MG63 (cell line): ENCODE data around the gene RPS6KB1. TPM values are rescaled to one million over a fixed set of nuclear protein-coding genes. Genes with fewer than 3 reads are reported as not detected.
"Not testable (repeated sequence)": the region's sequence is repeated elsewhere in the genome, so short reads cannot be mapped to it uniquely, and the experiment has no call there.

ENCODE experiments used
- DNase-seq: peaks from one replicate; pipeline ENCODE4 v3.0.0-alpha.2; 2020
- H3K27me3 ChIP-seq: fragments of 250-450 bp; sonication (Bioruptor Pico); 2 replicates; pipeline ENCODE4 v1.5.1; 2020; ENCODE audit warnings: mild to moderate bottlenecking, moderate library complexity
- H3K36me3 ChIP-seq: fragments of 250-450 bp; sonication (Bioruptor Pico); 2 replicates; pipeline ENCODE4 v1.5.1; 2020; ENCODE audit warnings: mild to moderate bottlenecking, moderate library complexity
- H3K4me3 ChIP-seq: fragments of 250-450 bp; sonication (Bioruptor Pico); 2 replicates; pipeline ENCODE4 v1.5.1; 2020; ENCODE audit warnings: mild to moderate bottlenecking, moderate library complexity
- H3K9me3 ChIP-seq: fragments of 250-450 bp; sonication (Bioruptor Pico); 2 replicates; pipeline ENCODE4 v1.5.1; 2020; ENCODE audit warnings: mild to moderate bottlenecking, moderate library complexity
- total RNA-seq: library from RNA; depleted of rRNA; stranded (reverse); fragments of >200 nt; shearing (Covaris generic); gene quantifications from 2 replicates; pipeline ENCODE4 v1.2.3, GENCODE V29; 2014; ENCODE audit warnings: low replicate concordance

The RPS6KB1 gene
- total RNA-seq, 1 experiment from 2014 or later: 10.0 TPM

GRCh38 chr17:59901604-59902003 lies 8.7 kb downstream of the RPS6KB1 start:
- DNase-seq: no peak
- H3K4me3 ChIP-seq: no peak overlapping the region
- no peaks in the 10 kb centered on the region for H3K27me3 ChIP-seq
- no peaks in the 10 kb centered on the region for H3K9me3 ChIP-seq
- peaks cover 6% of the 10 kb centered on the region; the same call in 1 of the 2 replicates for H3K36me3 ChIP-seq

- Histone ChIP-seq H3K4me3 (no peak overlapping the region), H3K27me3 (no peaks in the 10 kb centered on the region), H3K36me3 (peaks cover 13% of the 10 kb centered on the region; the same call in 1 of the 2 replicates), H3K9me3 (no peaks in the 10 kb centered on the region)
- DNase-seq: no peak
These were observed 10.5 kb downstream of the RPS6KB1 start for GRCh38 chr17:59903455-59903854.

DNA sequence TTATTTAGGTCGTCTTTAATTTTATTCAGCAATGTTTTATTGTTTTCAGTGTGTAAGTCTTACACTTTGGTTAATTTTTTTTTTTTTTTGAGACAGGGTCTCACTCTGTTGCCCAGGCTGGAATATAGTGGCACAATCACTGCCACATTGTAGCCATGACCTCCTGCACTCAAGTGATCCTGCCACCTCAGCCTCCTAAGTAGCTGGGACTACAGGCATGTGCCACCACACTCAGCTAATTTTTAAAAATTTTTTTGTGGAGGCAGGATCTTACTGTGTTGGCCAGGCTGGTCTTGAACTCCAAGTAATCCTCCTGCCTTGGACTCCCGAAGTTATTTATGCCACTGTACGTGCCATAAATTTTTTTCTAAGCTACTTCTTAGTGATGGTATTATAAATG lies 14.5 kb downstream of the RPS6KB1 start:
- Histone ChIP-seq H3K9me3 (no peaks in the 10 kb centered on the region), H3K36me3 (peaks cover 13% of the 10 kb centered on the region; the same call in 1 of the 2 replicates), H3K27me3 (no peaks in the 10 kb centered on the region), H3K4me3 (no peak overlapping the region)
- no peak for DNase-seq

- no peak for DNase-seq
- Histone ChIP-seq H3K9me3 (no peaks in the 10 kb centered on the region), H3K4me3 (no peak overlapping the region), H3K27me3 (no peaks in the 10 kb centered on the region), H3K36me3 (peaks cover 63% of the 10 kb centered on the region)
These were observed 21.4 kb downstream of the RPS6KB1 start for GRCh38 chr17:59914274-59914854.

DNA sequence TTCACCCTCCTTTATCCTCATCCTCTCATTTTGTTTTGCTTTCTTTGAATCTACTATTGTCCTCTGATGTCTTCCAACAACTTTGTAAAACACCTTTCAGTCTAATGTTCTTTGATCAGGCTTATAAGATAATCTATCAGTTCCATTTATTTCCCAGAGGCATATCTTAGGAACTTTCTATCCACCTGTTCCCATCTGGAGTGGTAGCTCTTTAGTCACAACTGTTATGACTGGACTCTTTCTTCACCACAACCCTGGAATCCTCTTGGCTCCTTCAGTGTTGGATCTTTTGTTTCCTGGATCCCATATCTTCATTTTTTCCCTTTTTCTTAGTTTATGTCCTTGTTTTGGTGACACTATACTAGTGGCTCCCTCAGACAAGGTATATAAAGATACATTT lies 23.5 kb downstream of the RPS6KB1 start:
- peaks cover 81% of the 10 kb centered on the region for H3K36me3 ChIP-seq
- no peak overlapping the region for H3K4me3 ChIP-seq
- no peaks in the 10 kb centered on the region for H3K9me3 ChIP-seq
- H3K27me3 ChIP-seq: no peaks in the 10 kb centered on the region
- DNase-seq: no peak

DNA sequence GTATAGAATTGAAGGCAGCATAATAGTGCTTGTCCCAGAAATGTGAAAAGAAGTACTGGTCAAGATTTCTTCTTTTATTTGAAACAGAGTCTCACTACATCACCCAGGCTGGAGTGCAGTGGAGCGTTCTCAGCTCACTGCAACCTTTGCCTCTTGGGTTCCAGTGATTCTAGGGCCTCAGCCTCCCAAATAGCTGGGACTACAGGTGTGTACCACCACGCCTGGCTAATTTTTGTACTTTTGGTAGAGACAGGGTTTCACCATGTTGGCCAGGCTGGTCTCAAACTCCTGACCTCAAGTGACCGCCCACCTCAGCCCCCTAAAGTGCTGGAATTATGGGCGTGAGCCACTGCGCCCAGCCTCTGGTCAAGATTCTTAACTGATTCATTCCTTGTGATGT lies 27.7 kb downstream of the RPS6KB1 start:
- not testable (repeated sequence) for H3K9me3 ChIP-seq, DNase-seq, H3K27me3 ChIP-seq, H3K4me3 ChIP-seq
- peaks cover 70% of the 10 kb centered on the region for H3K36me3 ChIP-seq

- not testable (repeated sequence) for H3K27me3 ChIP-seq, H3K4me3 ChIP-seq, H3K9me3 ChIP-seq, DNase-seq
- H3K36me3 ChIP-seq: peaks cover 67% of the 10 kb centered on the region
These were observed 37.2 kb downstream of the RPS6KB1 start for GRCh38 chr17:59930121-59930520.

- DNase-seq, H3K27me3 ChIP-seq, H3K4me3 ChIP-seq, H3K9me3 ChIP-seq: not testable (repeated sequence)
- H3K36me3 ChIP-seq: peaks cover 69% of the 10 kb centered on the region
These were observed 37.8 kb downstream of the RPS6KB1 start for GRCh38 chr17:59930768-59931167.

DNA sequence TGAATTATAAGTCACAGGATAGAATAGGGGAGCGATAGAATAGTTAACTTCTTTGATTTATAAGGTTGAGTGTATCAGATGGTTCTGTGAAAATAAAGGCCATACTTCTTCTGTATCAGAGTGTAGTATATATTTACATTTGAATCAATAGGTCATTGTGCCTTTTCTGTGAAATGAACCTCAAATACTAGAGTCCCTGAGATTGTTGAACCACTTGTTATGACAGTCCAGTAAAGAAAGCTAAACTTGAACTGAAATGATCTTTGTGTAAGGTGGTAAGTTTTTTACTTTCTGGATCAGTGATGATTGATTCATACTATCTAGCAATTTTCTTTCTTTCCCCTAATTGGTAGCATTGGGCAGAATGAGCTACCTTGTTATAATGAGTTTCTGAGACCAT lies 40.4 kb downstream of the RPS6KB1 start:
- H3K36me3 ChIP-seq: peaks cover 68% of the 10 kb centered on the region
- DNase-seq, H3K27me3 ChIP-seq, H3K4me3 ChIP-seq, H3K9me3 ChIP-seq: not testable (repeated sequence)

- peaks cover 59% of the 10 kb centered on the region for H3K36me3 ChIP-seq
- H3K27me3 ChIP-seq, H3K4me3 ChIP-seq, H3K9me3 ChIP-seq: not testable (repeated sequence)
- peak; percentile 9 for DNase-seq
These were observed 47.8 kb downstream of the RPS6KB1 start for GRCh38 chr17:59940697-59941096.

DNA sequence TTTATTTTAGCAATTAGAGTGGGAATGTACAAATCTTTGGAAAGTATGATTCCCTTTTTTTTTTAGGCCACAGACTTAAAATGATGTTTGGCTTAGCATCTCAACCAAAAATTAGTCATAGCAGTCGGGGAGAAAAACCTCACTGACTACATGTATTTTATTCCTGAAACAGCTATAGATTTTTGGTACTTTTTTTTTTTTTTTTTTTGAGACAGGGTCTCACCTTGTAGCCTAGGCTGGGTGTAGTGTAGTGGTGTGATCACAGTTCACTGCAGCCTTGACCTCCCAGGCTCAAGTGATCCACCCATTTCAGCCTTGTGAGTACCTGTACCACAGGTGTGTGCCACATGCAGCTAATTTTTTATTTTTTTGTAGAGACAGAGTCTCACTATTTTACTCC lies 48.2 kb downstream of the RPS6KB1 start:
- Histone ChIP-seq H3K9me3 (no peaks in the 10 kb centered on the region), H3K4me3 (no peak overlapping the region), H3K27me3 (no peaks in the 10 kb centered on the region), H3K36me3 (peaks cover 59% of the 10 kb centered on the region)
- no peak for DNase-seq

- H3K27me3 ChIP-seq, H3K9me3 ChIP-seq, H3K4me3 ChIP-seq, DNase-seq: not testable (repeated sequence)
- H3K36me3 ChIP-seq: peaks cover 54% of the 10 kb centered on the region
These were observed 53.5 kb downstream of the RPS6KB1 start for GRCh38 chr17:59946433-59946832.

- not testable (repeated sequence) for H3K27me3 ChIP-seq, H3K4me3 ChIP-seq, H3K9me3 ChIP-seq, DNase-seq
- peaks cover 48% of the 10 kb centered on the region for H3K36me3 ChIP-seq
These were observed 54.4 kb downstream of the RPS6KB1 start for GRCh38 chr17:59947310-59947709.

- no peaks in the 10 kb centered on the region for H3K9me3 ChIP-seq
- no peak overlapping the region for H3K4me3 ChIP-seq
- no peaks in the 10 kb centered on the region for H3K27me3 ChIP-seq
- no peak for DNase-seq
- peaks cover 33% of the 10 kb centered on the region for H3K36me3 ChIP-seq
These were observed 57.1 kb downstream of the RPS6KB1 start for GRCh38 chr17:59950049-59950448.

DNA sequence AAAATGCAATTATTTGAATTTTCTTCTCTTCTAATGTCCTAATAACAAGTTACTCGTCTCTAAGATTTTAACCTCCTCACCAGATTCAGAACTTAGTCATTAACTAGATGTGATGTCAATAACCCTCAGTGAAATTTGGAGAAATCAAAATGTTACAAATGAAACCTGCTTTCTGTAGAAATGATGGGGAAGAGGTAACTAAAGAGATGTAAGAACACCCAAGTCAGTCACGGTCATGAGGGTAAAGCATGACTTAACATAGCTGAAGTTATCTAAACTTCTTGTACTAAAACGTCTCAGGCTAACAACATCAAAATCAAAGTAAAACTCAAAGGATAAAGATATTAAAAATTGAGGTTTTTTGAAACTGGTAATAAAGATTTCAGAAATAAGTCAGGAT lies 61.9 kb downstream of the RPS6KB1 start:
- peaks cover 17% of the 10 kb centered on the region for H3K36me3 ChIP-seq
- no peak for DNase-seq

GRCh38 chr17:59959574-59959973 lies 66.7 kb downstream of the RPS6KB1 start:
- DNase-seq, H3K4me3 ChIP-seq, H3K27me3 ChIP-seq, H3K36me3 ChIP-seq, H3K9me3 ChIP-seq: not testable (repeated sequence)

More for the DNA sequence above, 61.9 kb downstream of the RPS6KB1 start:
- Histone ChIP-seq H3K9me3 (no peaks in the 10 kb centered on the region), H3K27me3 (no peaks in the 10 kb centered on the region), H3K4me3 (no peak overlapping the region)

DNA sequence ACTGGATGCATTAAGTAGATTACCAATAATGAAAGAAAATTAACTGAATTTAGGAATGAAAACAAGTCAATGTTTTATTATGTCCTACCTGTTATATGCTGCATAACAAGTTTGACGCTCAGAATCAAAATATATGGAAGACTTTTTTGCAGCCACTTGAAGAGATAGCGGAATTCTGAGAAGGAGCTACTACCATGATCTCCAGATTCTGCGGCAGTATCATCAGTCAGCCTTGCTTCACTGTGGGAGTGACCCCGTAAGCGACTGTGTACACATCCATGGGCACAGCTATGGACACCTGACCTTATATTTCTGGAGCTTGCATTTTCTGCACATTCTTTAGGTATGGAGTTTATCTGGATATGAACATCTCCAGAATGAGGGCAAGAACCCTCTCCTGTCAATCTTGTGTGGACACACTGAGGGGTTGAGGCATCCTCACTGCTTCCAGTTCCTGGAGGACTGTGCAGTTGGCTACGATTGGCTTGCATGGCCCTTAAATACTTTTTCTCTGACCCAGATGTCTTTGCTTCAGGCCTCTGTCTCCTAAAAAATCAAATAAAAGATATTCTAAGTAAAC lies 69.9 kb downstream of the RPS6KB1 start:
- DNase-seq: no peak
- Histone ChIP-seq H3K4me3 (no peak overlapping the region), H3K9me3 (no peaks in the 10 kb centered on the region), H3K27me3 (no peaks in the 10 kb centered on the region), H3K36me3 (no peaks in the 10 kb centered on the region)

DNA sequence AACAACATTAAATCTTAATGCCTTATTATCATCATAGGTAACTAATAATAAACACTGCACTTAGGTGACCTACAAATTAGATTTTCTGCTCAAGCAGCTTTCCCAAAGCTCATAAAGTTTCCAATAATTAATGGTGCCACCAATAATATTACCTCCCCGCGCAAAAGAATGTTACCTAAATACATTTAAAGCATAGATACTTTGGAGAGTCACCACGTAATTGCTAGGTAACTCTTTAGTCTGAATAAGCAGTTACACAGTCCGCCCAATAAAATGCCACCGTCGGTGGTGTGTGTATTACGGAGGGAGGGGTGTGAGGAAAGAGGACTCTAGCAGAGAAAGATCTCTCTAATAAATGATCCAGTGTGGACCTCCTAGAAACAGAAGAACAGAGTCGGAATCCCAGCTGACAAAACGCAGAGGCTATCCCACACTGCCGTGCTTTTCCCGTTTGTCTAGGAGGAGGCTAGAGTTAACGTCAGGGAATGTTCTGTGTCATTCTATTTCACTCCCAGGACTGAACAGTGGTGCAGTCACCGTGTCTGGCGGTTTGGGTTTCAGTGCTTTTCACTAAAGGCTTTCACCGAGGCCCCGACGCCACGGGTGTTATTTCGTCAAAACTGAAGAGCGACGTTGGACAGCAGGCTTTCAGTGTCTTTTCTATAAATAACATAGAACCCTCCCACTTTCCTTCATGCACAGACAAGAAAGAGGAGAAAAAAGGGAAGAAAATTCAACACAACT lies 71.0 kb downstream of the RPS6KB1 start:
- Histone ChIP-seq H3K9me3 (no peaks in the 10 kb centered on the region), H3K36me3 (no peaks in the 10 kb centered on the region), H3K27me3 (no peaks in the 10 kb centered on the region), H3K4me3 (peak overlapping the region; percentile 71)
- peak; percentile 31 for DNase-seq
